Common myeloid progenitor, CD34-positive (primary cell): ENCODE results near the gene SMIM35.

Experiments
- CTCF ChIA-PET: fragments of 350-600 bp; sonication (Branson Sonifier 250); formaldehyde crosslinking; loops from one replicate; lab custom pipeline; 2021; ENCODE audit warnings: antibody characterized with exemption; lab: Charles Lee
- POLR2A ChIA-PET: fragments of 350-600 bp; sonication (Branson Sonifier 250); formaldehyde crosslinking; loops from one replicate; lab custom pipeline; 2021; ENCODE audit warnings: antibody characterized with exemption; lab: Charles Lee
- DNase-seq, 3 donors: peaks; one replicate each; pipeline versions ENCODE4 v3.0.0 to v3.0.0-alpha.2; 2013
- H3K27ac ChIP-seq, 2 experiments: 1 replicate in 1 of 2; 2 replicates in 1 of 2; pipeline ENCODE4 v1.7.0; 2013; ENCODE audit warnings: inconsistent platforms in 2 of 2, low read length in 2 of 2, mild to moderate bottlenecking in 2 of 2, low read depth in 1 of 2, moderate library complexity in 1 of 2; ENCODE audit not compliant: severe bottlenecking in 2 of 2, insufficient read depth in 1 of 2, poor library complexity in 1 of 2
- H3K27me3 ChIP-seq, 5 experiments: replicated peaks in 2 of 5; 1 replicate in 3 of 5; 2 replicates in 2 of 5; pipeline versions ENCODE4 v1.6.1 to v1.7.0; 2013; ENCODE audit warnings: low read length in 4 of 5, mild to moderate bottlenecking in 2 of 5, moderate library complexity in 2 of 5, inconsistent platforms in 1 of 5; ENCODE audit not compliant: insufficient read depth in 5 of 5, control insufficient read depth in 4 of 5
- H3K36me3 ChIP-seq, 4 experiments: 1 replicate in 2 of 4; 2 replicates in 2 of 4; pipeline versions ENCODE4 v1.6.1 to v1.7.0; 2013; ENCODE audit warnings: low read length in 3 of 4, control low read depth in 1 of 4, mild to moderate bottlenecking in 1 of 4; ENCODE audit not compliant: control insufficient read depth in 4 of 4, insufficient read depth in 4 of 4
- H3K4me1 ChIP-seq, 4 experiments: 1 replicate in 3 of 4; 2 replicates in 1 of 4; pipeline versions ENCODE4 v1.6.1 to v1.7.1; 2013; ENCODE audit warnings: low read length in 3 of 4, mild to moderate bottlenecking in 3 of 4, control low read depth in 1 of 4, inconsistent platforms in 1 of 4, moderate library complexity in 1 of 4; ENCODE audit not compliant: control insufficient read depth in 4 of 4, insufficient read depth in 4 of 4; ENCODE audit errors: control extremely low read depth in 1 of 4
- H3K4me3 ChIP-seq, 7 experiments: 1 replicate in 4 of 7; 2 replicates in 3 of 7; pipeline versions ENCODE4 v1.5.1 to v1.7.0; 2013; ENCODE audit warnings: mild to moderate bottlenecking in 7 of 7, low read length in 6 of 7, moderate library complexity in 6 of 7, inconsistent platforms in 2 of 7, low read depth in 2 of 7, control low read depth in 1 of 7; ENCODE audit not compliant: insufficient read depth in 4 of 7, control insufficient read depth in 1 of 7; ENCODE audit errors: extremely low read depth in 1 of 7
- H3K9me3 ChIP-seq, 5 experiments: 1 replicate in 4 of 5; 2 replicates in 1 of 5; pipeline versions ENCODE4 v1.6.1 to v1.7.1; 2013; ENCODE audit warnings: low read length in 4 of 5, mild to moderate bottlenecking in 2 of 5, inconsistent platforms in 1 of 5, low read depth in 1 of 5, moderate library complexity in 1 of 5; ENCODE audit not compliant: control insufficient read depth in 4 of 5, insufficient read depth in 2 of 5; ENCODE audit errors: control extremely low read depth in 1 of 5
- WGBS: methylation state at CpG from one replicate; pipeline ENCODE4 v1.1.5; 2013; ENCODE audit not compliant: insufficient coverage; 5-methylcytosine and 5-hydroxymethylcytosine counted together

SMIM35 gene

GRCh38 chr11:118074785-118075184 is 12.0 kb downstream of the SMIM35 start:
- Histone ChIP-seq H3K4me1 (peaks cover 0 to 5% (median 0%) of the 10 kb centered on the region in 4 experiments), H3K36me3 (no peaks in the 10 kb centered on the region), H3K27me3 (peaks cover 0 to 2% (median 0%) of the 10 kb centered on the region in 5 experiments), H3K9me3 (no peaks in the 10 kb centered on the region), H3K27ac (no peak overlapping the region), H3K4me3 (no peak overlapping the region)
- ChIA-PET CTCF (interaction anchor here (1.4 kb wide), 1 partner anchor 8 kb away, joined by 4 read pairs; no protein-coding TSS in a partner anchor), POLR2A (interaction anchor here (0.6 kb wide), 1 partner anchor 34 kb away, joined by 3 read pairs; no protein-coding TSS in a partner anchor)
- no peak for DNase-seq
- 92% methylated on average over 1 of the region's 2 CpGs for WGBS

GRCh38 chr11:118074091-118074685 is 12.6 kb downstream of the SMIM35 start:
- Histone ChIP-seq H3K27me3 (peaks cover 0 to 2% (median 0%) of the 10 kb centered on the region in 5 experiments), H3K4me3 (no peak overlapping the region), H3K27ac (no peak overlapping the region), H3K4me1 (peaks cover 0 to 5% (median 0%) of the 10 kb centered on the region in 4 experiments), H3K36me3 (no peaks in the 10 kb centered on the region), H3K9me3 (no peaks in the 10 kb centered on the region)
- DNase-seq: no peak
- ChIA-PET POLR2A (no interaction called here), CTCF (interaction anchor here (1.4 kb wide), 1 partner anchor 9 kb away, joined by 4 read pairs; no protein-coding TSS in a partner anchor)
- 51% methylated on average over 5 of the region's 11 CpGs for WGBS

GRCh38 chr11:118073554-118073953 is 13.2 kb downstream of the SMIM35 start:
- H3K27ac ChIP-seq: no peak overlapping the region

GRCh38 chr11:118071416-118072030 is 15.2 kb downstream of the SMIM35 start:
- Histone ChIP-seq H3K27ac (no peak overlapping the region), H3K4me1 (peaks cover 0 to 5% (median 0%) of the 10 kb centered on the region in 4 experiments), H3K27me3 (no peaks in the 10 kb centered on the region), H3K4me3 (no peak overlapping the region), H3K36me3 (no peaks in the 10 kb centered on the region), H3K9me3 (no peaks in the 10 kb centered on the region)
- no peak for DNase-seq
- CTCF ChIA-PET: interaction anchor here (0.9 to 2.6 kb wide), 6 partner anchors 10 to 247 kb away, joined by 3 to 10 read pairs (median 4); partner anchors contain the start of gene FXYD2
- POLR2A ChIA-PET: no interaction called here
- WGBS: 100% methylated on average over 3 of the region's 3 CpGs

More at GRCh38 chr11:118073554-118073953, 13.2 kb downstream of the SMIM35 start:
- POLR2A ChIA-PET: no interaction called here
- Histone ChIP-seq H3K36me3 (no peaks in the 10 kb centered on the region), H3K27me3 (no peaks in the 10 kb centered on the region), H3K4me3 (no peak overlapping the region), H3K9me3 (no peaks in the 10 kb centered on the region), H3K4me1 (peaks cover 0 to 5% (median 0%) of the 10 kb centered on the region in 4 experiments)
- DNase-seq: no peak
- 98% methylated on average over 6 of the region's 9 CpGs for WGBS
- CTCF ChIA-PET: interaction anchor here (1.4 to 2.6 kb wide), 3 partner anchors 9 to 142 kb away, joined by 3 to 10 read pairs (median 4); no protein-coding TSS in a partner anchor

GRCh38 chr11:118068945-118069612 is 17.7 kb downstream of the SMIM35 start:
- ChIA-PET CTCF (no interaction called here), POLR2A (no interaction called here)
- WGBS: 99% methylated on average over 8 of the region's 10 CpGs
- no peaks in the 10 kb centered on the region for H3K36me3 ChIP-seq
- no peak for DNase-seq
- H3K4me3 ChIP-seq: no peak overlapping the region
- H3K27ac ChIP-seq: no peak overlapping the region
- peaks cover 0 to 4% (median 0%) of the 10 kb centered on the region in 4 experiments for H3K4me1 ChIP-seq
- no peaks in the 10 kb centered on the region for H3K9me3 ChIP-seq
- no peaks in the 10 kb centered on the region for H3K27me3 ChIP-seq

- POLR2A ChIA-PET: no interaction called here
These were observed 18.4 kb downstream of the SMIM35 start for GRCh38 chr11:118068206-118068944.

More at GRCh38 chr11:118068206-118068944, 18.4 kb downstream of the SMIM35 start:
- 93% methylated on average over 20 of the region's 24 CpGs for WGBS
- no peaks in the 10 kb centered on the region for H3K4me1 ChIP-seq
- CTCF ChIA-PET: no interaction called here
- no peaks in the 10 kb centered on the region for H3K36me3 ChIP-seq
- H3K27ac ChIP-seq: no peak overlapping the region
- H3K4me3 ChIP-seq: no peak overlapping the region
- H3K9me3 ChIP-seq: no peaks in the 10 kb centered on the region
- no peaks in the 10 kb centered on the region for H3K27me3 ChIP-seq
- no peak for DNase-seq
